NCI-H1694 (cell line): ENCODE results near the gene CHD9.
A peak's percentile ranks its signal among the peaks of the same experiment; 100 is the strongest.
"Not testable (repeated sequence)": the region's sequence is repeated elsewhere in the genome, so short reads cannot be mapped to it uniquely, and the experiment has no call there.

ENCODE experiments used
- DNase-seq: peaks from one replicate; lab custom pipeline; 2025; lab: John Stamatoyannopoulos, UW

Gene CHD9

DNA sequence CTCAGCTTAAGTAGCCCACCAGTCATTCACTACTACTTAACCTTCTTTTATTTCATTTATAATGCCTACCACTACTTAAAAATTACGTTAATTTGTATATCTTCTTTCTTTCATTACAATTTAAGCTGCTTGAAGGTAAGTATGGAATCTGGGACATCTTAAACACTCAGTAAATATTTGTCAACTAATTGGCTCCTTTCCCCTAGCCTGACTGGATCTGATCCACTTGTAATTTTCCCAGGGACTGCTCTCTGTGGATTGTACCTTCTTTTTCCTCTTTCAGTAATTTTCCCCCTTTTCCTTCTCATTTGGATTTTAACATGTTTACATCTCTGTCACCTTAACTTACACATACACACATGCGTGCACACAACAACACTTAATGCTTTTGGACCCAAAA lies 227.1 kb downstream of the CHD9 start:
- DNase-seq: no peak

DNA sequence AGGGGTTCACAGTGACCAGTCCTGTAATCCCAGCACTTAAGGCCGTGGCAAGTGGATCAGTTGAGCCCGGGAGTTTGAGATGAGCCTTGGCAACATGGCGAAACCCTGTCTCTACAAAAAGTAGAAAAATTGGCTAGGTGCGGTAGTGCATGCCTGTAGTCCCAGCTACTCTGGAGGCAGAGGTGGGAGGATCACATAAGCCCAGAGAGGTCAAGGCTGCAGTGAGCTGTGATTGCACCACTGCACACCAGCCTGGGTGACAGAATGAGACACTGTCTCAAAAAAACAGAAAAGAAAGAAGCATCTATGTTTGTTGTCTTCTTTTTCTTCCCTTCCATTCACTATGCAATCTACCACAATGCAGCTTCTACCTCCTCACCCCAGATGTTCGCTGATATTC lies 227.5 kb downstream of the CHD9 start:
- DNase-seq: no peak

DNA sequence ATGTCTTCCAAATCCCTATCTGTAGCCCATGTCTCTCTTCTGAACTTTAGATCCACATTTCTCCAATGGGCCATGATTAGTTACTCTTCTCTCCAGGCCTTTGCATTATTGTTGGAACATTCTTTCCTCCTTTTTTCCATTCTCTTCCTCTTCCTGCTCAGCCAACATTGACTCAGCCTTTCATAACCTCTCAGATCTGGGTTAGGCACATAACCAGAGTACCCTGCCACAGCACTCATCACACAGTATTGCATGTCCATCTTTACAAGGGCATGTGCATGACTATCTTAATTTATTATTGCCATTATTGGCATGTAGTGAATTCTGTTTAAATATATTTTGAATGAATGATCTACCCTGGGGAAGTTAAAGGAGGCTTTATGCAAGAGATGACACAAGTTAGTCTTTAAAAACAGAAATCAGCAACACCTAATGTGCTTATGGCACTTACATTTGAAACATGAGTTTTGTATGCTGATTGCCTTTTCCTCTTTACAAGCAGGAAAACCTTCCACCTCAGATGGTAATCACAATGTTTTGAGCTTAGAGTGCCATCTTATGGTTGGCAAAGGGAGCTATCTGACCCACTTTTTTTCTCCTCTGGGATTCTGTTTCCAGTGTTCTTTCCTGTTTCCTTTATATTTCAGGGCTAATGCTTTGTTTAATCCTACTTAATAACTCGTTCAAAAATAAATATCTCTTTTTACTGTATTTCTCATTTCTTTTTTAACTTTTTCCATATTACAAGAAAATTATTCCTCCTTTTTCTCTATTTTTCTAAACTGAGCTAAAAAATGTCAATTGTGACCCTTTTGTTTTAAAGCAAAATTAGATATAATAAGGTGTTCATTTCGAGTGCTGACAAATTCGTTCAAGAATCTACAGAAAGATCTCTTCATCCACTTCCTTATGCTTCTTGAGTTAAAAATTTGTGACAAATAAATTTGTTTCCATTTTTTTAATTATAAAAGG lies 228.5 kb downstream of the CHD9 start:
- DNase-seq: peak; percentile 16

- DNase-seq: no peak
Measured at GRCh38 chr16:53285236-53285635, 230.4 kb downstream of the CHD9 start.

DNA sequence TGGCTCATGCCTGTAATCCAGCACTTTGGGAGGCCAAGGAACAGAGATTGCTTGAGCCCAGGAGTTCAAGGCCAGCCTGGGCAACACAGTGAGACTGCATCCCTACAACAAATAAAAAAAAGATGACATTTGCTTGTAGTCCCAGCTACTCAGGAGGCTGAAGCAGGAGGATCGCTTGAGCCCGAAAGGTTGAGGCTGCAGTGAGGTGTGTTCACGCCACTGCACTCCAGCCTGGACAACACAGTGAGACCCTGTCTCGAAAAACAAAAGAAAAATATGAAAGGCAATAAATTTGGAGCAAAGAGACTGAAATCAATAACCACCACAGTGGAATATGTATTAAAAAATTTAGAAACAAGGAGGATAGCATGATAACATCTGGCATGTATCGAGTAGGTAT lies 235.7 kb downstream of the CHD9 start:
- no peak for DNase-seq

DNA sequence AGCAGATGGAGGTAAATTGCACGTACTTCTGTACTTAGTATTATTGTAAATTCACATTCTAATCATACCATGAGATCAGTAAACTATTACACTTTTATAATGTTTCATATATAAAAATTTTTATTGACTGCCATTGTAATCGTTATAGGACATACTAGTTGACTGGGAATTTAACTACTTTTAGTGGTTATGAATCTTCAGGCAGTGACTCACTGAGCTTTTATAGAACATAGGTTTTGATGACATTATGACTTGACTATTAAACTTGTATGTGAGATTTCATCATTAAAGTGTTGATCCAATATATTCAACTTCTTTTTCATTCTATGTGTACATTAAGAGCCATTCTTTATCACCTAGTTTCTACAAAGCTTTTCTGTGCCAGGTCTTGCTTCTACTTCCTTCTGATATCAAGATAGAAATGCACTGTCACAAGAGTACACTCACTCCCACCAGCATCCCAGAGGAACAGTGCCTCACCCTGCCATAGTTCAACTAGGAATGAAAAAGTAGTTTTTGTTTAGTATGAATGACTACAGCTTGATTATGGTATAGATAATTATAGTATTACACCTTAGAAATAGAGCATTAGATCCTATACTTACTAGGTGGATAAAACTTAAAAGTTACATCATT lies 237.1 kb downstream of the CHD9 start:
- no peak for DNase-seq

- no peak for DNase-seq
Measured at GRCh38 chr16:53297477-53297876, 242.7 kb downstream of the CHD9 start.

- DNase-seq: no peak
Measured at GRCh38 chr16:53304334-53304733, 249.5 kb downstream of the CHD9 start.

DNA sequence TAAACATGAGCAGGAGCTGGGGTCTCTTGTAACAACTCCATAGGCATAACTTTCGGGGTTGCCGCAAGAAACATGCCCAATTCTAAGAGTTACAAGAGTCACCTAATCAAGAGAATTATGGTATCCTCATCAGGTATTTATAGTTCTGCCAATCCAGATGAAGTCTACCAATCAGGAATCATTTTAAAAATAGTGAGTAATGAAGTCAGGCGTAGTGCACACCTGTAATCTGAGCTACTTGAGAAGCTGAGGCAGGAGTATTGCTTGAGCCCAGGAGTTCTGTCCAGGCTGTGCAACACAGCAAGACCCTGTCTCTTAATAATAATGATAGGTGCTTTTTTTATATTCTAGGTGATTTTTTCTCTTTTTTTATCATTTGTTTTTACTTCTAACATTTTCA lies 251.0 kb downstream of the CHD9 start:
- no peak for DNase-seq

DNA sequence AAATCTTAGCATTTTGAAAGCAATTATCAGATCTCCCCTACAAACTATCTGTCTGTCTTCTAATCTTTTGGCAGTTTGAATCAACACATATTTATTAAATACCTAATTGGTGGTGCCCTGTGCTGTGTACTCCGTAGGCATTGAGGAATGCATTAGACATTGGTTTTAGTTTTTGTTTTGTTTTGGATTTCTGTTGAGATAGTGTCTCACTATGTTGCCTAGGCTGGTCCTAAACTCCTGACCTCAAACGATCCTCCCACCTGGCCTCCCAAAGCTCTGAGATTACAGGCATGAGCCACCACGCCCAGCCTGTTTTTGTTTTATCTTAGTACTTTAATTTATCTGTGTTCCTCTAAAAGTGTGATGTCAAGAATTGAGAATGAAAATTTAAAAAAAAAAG lies 254.7 kb downstream of the CHD9 start:
- DNase-seq: no peak

GRCh38 chr16:53320992-53321391 lies 266.2 kb downstream of the CHD9 start:
- DNase-seq: no peak

DNA sequence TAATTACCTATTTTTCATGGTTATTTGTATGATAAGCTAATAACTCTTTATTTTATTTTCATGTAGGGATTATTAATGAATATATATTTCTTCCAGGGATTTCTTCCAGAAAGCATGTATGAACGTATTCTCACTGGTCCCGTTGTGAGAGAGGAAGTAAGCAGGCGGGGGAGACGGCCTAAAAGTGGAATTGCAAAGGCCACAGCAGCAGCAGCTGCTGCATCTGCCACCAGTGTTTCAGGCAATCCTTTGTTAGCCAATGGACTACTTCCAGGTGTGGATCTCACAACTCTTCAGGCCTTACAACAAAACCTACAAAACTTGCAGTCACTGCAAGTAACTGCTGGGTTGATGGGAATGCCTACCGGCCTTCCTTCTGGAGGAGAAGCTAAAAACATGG lies 269.1 kb downstream of the CHD9 start:
- DNase-seq: no peak

DNA sequence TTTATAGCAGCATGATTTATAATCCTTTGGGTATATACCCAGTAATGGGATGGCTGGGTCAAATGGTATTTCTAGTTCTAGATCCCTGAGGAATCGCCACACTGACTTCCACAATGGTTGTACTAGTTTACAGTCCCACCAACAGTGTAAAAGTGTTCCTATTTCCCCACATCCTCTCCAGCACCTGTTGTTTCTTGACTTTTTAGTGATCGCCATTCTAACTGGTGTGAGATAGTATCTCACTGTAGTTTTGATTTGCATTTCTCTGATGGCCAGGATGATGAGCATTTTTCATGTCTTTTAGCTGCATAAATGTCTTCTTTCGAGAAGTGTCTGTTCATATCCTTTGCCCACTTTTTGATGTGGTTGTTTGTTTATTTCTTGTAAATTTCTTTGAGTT lies 276.2 kb downstream of the CHD9 start:
- not testable (repeated sequence) for DNase-seq

DNA sequence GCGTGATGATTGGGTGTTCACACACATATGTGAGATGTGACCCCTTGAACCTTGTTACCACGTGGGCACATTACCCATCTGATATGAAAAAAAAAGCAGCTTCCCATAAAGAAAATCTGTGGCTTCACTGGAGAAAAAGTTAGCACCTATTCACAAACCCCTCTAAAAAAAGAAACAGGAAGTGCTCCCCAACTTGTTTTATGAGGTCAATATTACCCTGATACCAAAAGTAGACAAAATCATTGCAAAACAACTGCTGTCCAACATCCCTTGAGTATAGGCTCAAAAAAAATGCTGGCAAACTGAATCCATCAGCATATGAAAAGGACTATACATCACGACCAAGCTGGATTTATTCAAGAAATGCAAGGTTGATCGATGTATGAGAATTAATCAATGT lies 279.8 kb downstream of the CHD9 start:
- DNase-seq: no peak

GRCh38 chr16:53337294-53337693 lies 282.5 kb downstream of the CHD9 start:
- DNase-seq: no peak

GRCh38 chr16:53341792-53342191 lies 287.0 kb downstream of the CHD9 start:
- DNase-seq: no peak

DNA sequence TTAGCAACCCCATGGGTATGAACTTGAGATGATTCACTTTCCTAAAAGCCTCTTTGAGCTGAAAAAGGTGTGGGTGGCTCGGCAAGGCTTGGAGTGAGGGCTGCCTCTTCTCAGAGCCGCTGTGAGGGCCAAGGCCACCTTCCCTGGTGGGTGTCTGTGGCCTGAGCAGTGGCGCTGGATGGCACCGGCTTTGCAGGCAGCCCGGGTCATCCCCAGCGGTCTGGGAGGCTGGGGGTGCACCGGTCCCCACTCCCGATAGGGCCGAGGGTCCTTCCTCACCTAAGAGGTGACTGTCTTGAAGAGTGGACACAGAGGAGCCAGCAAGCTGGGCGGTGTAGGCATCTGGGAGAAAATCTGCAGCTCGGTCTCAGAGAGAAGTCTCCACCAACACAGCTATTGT lies 300.3 kb downstream of the CHD9 start:
- no peak for DNase-seq

GRCh38 chr16:53356478-53357207 lies 301.9 kb downstream of the CHD9 start:
- no peak for DNase-seq

DNA sequence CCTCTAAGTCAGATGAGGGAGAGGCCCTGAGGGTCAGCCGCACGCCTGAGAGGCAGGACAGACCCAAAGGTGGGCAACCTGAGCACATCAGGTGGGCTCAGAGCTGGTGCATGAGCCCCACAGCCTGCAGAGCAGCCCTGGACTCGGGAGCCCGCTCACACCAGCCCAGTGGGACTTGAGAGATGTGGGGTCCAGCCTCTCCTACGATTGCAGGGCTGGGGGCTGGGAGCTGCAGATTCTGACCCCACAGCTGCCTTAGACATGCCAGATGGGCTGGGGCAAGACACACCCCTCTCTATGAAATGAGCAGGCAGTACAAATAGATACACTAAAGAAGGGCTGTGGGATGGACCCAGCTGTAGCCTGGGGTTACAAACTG lies 302.4 kb downstream of the CHD9 start:
- no peak for DNase-seq

- no peak for DNase-seq
Measured at GRCh38 chr16:53357955-53358354, 303.2 kb downstream of the CHD9 start.

DNA sequence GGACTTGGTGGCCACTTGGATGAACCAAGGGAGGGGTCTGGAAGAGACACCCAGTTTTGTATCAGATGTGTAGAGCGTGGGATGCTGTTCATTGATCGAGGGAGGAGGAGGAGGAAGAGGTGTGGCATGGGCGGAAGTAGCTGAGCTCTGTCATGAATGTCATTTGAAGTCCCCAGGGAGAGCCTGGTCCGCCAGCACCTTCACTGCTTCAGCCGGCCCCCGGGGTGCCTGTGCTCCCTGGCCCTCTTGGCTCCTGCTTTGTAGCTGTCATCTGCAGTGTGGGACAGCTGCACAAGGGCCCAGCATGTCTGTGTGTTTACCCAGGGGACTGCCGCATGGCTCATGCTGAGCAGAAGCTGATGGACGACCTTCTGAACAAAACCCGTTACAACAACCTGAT lies 304.1 kb downstream of the CHD9 start:
- no peak for DNase-seq

DNA sequence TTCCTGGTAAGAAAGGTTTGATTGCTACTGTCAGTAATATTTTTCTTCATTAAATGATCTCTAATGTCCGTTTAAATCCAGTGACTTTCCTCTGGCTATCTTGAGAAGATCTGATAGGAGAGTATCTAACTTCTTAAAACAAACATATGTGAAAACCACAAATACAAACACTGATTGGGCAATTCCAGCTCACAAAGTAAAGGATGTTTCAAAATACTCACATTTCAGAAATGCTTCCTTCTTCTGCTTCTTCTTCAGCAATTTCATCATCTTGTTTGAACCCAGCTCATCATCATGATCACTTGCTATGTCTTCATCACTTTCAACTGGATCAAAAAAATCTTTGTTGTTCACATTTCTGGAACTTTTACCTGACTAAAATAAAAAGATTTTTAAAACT lies 315.1 kb downstream of the CHD9 start:
- no peak for DNase-seq

DNA sequence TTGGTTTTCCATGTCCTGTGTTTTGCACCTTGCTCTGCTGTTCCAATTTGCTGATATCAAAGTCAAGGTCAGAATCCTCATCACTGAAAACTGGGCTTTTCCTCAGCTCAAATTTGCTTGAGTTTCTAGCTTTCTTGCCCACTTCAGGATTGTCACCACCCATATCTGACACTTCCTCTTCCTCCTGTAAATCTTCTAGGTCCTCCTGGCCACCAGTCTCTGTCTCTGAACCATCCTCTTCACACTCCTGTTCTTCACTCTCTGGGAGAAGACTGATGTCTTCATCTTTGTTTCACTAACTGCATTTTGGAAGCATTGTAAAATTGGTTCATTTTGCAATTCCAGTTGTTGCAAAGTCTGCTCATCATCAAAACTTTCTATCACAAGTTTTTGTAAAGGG lies 316.0 kb downstream of the CHD9 start:
- DNase-seq: no peak
